GM19025 (cell line): ENCODE results near the gene MRM2.

Experiments used
- ATAC-seq: cut with Tn5 transposase; IDR thresholded peaks from one replicate; pipeline ENCODE4 v1.9.1; 2021; ENCODE audit warnings: mild to moderate bottlenecking, low read depth, moderate library complexity; ENCODE audit not compliant: unreplicated experiment

The MRM2 gene

GRCh38 chr7:2249744-2250323 is 7.8 kb upstream of the MRM2 start:
- no peak for ATAC-seq

GRCh38 chr7:2248984-2249694 is 7.1 kb upstream of the MRM2 start:
- ATAC-seq = peak; percentile 62

DNA sequence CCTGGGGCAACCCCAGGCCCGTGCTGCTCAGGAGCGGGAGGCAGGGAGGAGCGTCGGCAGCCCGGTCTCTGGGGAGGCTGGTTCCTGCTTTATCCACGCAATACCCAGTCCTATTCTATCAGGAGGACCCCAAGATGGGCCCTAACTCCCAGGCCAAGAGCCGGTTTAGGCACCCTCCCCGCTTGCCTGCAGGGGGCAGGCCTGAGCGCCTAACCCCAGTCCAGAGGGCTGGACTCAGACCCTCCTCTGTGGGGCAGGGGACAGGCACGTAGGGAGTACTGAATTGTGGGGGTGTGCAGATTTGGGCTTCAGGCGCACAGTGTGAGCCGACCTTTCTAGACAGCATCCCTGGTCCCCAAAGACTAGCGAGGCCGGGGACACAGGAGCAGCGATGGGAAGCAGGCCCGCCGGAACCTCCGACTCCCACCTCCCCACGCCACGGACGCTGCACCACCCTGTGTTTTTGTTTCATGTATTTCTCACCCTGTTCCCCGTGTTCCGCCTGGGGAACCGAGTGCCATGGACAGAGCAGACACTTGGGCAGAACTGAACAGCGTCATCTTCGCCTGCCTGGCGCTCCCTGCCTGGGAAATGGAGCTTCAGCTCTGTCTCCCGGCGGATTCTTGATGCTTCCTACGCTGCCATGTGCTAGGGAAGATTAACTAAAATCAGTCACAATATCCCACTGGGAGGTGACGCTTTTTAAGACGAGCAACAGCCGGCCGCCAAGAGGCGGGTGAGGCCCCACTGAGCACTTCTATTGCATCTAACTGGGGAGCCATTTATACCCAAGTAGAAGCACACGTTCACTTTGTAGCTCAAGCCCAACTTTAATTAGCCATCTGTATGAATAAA is 5.4 kb upstream of the MRM2 start:
- ATAC-seq = no peak

DNA sequence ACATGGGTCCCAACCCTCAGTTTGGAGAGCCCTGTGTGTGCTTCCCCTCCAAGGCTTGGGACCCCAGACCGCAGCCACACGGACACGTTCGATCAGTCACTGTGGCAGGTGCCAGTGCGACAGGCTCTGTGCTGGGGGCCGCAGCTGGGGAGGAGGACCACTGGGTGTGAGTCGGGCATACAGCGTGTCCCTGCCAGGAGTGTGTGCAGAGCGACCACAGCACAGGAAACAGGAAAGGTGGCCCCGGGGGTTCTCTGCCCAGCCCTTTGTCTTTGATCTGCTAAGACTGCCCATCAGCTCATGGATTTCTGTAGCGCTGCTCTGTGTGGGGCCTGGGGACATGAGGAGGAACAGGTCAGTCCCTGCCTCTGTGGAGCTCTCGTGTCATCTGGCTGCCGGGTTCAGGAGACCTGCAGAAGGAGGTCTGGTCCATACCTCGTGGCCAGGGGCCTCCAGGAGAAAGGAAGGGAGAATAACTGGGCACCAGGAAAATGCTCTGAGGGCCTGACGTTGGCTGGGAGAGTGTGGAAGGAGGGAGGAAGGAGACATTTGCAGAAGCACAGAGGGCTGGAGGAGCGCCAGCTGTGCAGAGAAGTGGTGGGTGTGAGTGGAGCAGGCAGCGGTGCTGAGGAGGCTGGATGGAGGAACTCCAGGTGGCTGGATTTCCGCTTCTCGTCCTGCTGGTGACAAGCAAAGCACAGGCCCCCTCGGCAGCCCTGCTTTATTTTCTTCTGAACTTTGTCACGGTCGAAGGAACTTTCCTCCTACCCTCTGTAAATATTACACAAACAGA is 4.1 kb upstream of the MRM2 start:
- no peak for ATAC-seq

DNA sequence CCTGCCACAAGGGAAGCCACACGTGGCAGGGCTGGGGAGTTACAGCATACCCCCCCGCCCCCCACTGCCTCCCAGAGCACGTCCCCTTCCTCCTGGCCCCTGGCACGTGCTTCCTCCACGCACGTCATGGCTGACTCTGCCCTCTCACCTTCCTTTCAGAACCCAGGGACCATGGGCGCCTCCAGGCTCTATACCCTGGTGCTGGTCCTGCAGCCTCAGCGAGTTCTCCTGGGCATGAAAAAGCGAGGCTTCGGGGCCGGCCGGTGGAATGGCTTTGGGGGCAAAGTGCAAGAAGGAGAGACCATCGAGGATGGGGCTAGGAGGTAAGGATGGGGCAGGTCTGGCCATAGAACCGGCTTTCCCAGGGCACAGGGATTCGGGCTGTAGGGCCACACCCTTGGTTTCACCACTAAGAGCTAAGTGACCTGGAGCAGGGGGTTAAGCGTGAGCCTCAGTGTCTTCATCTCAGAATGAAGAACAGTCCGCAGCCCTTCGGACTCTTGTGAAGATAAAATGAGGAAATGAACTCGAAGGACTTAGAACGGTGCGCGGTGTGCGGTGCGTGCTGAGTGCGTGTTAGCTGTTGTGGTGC is 2.5 kb upstream of the MRM2 start:
- ATAC-seq = no peak

- ATAC-seq = no peak
Measured at GRCh38 chr7:2243458-2243857, 1.5 kb upstream of the MRM2 start.

DNA sequence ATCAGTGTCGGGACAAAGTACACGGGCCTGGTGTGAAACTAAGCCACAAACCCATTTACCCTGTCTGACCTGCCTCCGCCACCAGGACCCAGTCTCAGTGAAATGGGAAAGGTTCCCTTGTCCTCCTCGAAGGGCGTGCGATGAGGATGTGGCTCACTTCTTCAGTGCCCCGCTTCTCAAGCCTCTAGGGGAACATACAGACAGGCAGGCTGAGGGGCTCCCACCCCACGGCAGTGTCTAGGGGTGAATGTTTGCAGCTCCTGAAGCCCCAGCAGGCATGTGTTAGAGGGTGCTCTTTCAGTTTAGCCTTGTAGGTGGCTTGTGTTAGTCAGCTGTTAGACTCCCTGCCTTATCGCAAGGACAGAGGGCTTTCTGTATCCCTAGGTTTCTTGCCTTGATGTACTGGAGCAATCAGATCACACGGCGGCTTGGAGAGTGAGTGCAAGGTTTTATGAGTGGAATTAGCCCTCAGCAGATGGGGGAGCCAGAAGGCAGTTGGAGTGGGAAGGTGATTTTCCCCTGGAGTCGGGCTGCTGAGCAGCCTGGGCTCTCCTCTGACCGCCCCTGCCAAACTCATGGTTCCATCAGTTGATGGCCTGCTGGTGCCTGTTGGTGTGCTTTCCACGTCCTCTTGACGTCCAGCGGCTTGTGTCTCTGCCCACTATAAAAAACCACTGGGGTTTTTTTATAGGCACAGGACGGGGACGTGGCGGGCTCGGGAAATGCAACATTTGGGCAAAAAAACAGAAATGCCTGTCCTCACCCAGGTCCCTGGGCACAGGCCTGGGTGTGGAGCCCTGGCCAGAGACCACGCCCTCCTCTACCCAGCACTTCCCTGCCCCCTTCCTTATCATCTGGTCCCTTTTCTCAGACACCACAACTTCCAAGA is 780 bp upstream of the MRM2 start:
- no peak for ATAC-seq

GRCh38 chr7:2239242-2239641 is 2.8 kb downstream of the MRM2 start:
- ATAC-seq = no peak

DNA sequence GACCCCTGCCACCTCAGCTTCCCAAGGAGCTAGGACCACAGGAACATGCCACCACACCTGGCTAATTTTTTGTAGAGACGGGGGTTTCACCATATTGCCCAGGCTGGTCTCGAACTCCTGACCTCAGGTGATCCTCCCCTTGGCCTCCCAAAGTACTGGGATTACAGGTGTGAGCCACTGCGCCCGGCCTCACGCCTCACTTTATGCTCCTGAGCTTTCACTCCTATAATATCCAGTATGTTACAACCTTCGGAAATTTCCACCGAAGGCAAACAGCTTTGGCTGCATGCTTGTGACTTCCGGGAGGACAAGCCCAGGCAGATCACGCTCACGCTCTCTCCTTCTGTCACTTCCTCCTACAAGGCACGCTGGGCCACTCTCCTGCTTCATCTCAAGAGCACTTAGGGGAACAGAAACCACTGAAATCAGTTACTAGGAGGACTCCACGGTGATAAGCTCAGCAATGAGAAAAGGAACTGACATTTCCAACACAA is 4.8 kb downstream of the MRM2 start:
- ATAC-seq = peak; percentile 54

GRCh38 chr7:2233926-2234325 is 8.1 kb downstream of the MRM2 start:
- ATAC-seq = no peak

- ATAC-seq = peak; percentile 68
Measured at GRCh38 chr7:2232766-2233520, 9.1 kb downstream of the MRM2 start, which contains the start of gene MAD1L1. MAD1L1 (minus strand) TSS chr7:2232945; CDS start chr7:2230133, 2,812 bp downstream.

DNA sequence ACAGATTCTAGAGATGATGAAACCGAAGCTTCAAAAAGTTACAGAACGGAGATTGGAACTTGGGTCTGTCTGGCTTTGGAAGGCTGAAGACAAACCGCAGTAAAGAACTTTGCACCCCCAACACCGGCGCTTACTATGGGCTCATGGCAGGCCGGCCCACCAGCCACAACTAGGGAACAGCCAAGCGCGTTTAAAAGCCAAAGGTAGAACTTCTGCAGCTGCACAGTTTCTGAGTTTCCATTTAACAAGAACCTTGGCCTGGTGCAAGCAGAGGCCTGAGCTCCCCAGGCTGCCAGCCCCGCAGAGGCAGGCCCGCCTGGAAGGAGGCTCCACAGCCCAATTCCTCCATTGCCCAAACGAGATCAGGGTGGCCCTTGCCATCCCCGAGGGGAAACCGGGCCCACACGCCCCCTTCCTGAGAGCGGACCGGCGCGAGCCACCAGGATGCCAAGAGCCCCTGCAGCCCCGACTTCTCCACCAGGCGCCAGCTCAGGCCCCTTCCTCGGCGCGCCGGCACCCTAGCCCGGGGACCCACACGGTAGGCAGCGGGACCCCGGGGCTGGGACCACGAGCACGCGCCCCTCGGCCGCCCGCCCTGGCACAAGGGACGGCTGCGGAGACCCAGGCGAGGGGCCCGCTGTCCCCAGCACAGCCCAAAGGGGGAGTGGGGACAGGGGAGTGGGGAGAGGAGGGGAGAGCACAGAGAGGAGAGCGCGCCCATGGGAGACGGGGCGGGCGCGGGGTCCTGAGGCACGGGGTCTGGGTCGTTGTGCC is 9.8 kb downstream of the MRM2 start:
- peak; percentile 30 for ATAC-seq

DNA sequence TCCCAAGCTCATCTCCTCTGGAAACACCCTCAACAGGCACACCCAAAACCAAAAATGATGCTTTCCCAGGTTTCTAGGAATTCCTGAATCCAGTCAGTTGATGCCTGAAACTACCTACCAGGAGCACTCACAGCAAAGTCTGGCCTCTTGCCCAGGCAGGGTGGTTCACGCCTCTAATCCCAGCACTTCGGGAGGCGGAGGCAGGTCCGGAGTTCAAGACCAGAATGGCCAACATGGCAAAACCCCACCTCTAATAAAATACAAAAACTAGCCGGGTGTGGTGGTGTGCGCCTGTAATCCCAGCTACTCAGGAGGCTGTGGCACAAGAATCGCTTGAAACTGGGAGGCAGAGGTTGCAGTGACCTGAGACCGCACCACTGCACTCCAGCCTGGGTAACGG is 11.1 kb downstream of the MRM2 start:
- no peak for ATAC-seq

GRCh38 chr7:2230226-2230625 is 11.8 kb downstream of the MRM2 start:
- ATAC-seq = no peak

GRCh38 chr7:2229467-2229866 is 12.5 kb downstream of the MRM2 start:
- no peak for ATAC-seq

DNA sequence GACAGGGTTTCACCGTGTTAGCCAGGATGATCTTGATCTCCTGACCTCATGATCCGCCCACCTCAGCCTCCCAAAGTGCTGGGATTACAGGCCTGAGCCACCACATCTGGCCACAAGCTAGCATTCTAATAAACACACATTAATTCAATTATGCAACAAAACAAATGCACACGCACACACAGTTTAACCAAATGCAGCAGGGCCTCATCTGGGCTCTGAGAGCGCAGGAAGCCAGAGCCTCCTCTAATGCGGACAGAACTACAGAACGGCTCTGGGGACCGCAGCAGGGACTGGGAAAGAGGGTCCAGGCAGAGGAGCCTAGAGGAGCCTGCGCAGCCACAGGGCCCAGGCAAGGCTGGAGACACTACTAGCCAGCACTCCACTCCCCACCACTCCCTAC is 13.1 kb downstream of the MRM2 start:
- no peak for ATAC-seq

DNA sequence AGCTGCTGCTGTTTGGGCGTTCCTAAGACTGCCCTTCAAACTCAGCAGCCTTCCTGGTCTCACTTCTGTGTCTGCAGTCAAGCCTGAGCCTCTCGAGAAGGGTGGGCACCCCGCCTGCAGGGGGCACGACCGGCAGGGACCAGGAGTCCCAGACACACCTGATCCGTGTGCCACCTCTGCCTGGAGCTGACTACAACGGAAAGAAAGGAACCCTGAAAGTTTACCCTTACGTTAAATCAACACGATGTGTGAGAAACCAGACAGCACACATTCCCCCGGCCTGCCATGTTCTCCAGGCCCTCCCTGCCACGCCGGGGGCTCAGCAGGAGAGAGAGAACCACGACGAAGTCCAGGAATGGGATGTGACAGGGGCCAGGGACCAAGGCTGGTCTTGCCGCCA is 14.3 kb downstream of the MRM2 start:
- ATAC-seq = no peak

GRCh38 chr7:2225830-2226229 is 16.2 kb downstream of the MRM2 start:
- ATAC-seq = no peak
